ENCODE measurements around the gene SLC24A3.

SLC24A3 gene

GRCh38 chr20:19271879-19272651, 59.6 kb downstream of the SLC24A3 start:
- no peak for DNase-seq (ENCODE audit: low read depth in 3 of 3)

- no peak for DNase-seq (ENCODE audit: low read depth in 3 of 3)
Measured at GRCh38 chr20:19272976-19273654, 60.7 kb downstream of the SLC24A3 start.

DNA sequence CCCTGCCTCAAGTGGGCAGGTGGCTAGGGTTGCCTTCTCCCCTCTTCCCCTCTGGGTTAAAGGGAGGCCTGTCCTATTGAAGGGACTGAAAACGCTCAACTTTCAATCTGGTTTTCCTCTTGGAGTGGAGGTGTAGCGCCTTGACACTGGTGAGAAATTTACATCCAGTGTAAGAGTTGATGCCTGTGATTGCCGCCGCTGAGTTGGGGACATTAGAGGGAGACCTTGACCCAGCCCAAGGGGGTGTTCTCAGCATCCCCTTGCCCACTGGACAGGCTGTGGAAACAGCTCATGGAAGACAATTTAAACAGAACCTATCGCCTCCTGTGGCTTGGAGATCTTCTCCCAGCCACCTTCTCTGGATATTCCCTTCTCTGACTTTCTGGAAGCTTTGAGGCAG, 61.6 kb downstream of the SLC24A3 start:
- DNase-seq (ENCODE audit: low read depth in 3 of 3), result no peak

GRCh38 chr20:19274412-19275015, 62.1 kb downstream of the SLC24A3 start:
- no peak for DNase-seq (ENCODE audit: low read depth in 3 of 3)

- DNase-seq (ENCODE audit: low read depth in 3 of 3), result no peak
Measured at GRCh38 chr20:19275038-19275629, 62.7 kb downstream of the SLC24A3 start.

DNA sequence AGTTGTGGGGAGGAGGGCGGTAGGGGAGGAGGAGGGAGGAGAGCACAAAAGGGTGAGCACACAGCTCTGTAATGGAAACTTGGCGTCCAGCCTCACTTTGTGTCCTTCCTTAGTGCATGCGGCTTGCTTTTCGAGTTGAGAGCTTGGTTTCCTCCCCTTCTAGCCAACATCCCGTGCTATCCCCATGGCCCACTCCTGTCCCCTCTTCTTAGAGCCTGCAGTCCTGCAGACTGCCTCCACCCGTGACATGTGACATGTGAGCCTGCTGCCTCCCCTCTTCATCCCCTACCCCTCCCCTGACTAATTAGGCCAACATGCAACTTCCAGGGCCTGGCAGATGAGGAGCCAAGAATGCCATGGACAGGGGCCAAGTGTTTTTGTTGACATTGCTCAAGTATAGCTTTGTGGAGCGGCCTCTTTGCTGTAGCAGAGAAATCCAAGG, 63.2 kb downstream of the SLC24A3 start:
- no peak for DNase-seq (ENCODE audit: low read depth in 3 of 3)

DNA sequence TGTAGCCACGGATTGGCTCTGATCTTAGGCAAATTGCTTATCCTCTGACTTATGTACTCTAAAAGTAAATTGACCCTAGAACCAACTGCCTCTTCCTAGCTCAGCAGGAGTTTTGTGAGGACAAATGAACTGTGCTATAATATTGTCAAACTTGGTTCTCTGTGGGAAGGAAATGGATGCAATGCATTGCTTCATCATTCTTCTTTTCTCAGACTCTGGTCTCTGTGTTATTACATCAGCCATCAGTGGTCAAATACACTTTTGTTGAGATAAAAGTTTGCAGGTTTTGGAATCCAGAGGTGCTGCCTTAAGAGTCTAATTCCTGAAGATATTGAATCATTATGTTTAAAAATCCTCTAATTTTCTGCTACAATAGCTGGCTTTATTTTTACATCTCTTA, 64.9 kb downstream of the SLC24A3 start:
- no peak for DNase-seq (ENCODE audit: low read depth in 3 of 3)

DNA sequence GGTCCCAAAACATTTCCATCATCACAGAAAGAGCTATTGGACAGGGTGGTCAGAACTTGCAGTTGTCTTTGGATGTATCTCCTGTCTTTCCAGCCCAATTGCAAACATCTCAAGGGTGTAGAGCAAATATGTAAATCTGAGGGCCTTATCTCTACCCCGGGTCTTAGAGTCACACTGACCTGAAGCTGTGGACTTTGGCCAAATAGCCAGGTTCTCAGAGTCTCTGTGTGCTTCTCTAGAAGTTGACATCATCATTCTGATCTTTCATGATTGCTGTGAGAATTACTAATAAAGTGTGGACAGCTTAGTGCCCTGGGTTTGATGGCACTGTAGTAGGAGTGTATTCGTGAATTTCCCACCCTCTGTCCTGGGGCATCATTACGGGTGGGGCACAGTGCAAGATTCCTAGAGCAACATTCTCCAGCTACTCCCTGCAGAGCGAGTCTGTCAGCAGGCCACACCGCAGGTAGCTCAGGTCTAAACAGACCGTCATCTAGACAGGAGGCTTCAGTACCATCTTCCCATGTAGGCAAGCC, 71.1 kb downstream of the SLC24A3 start:
- no peak for DNase-seq (ENCODE audit: low read depth in 3 of 3)

GRCh38 chr20:19284400-19285178, 72.1 kb downstream of the SLC24A3 start:
- no peak for DNase-seq (ENCODE audit: low read depth in 3 of 3)

GRCh38 chr20:19285436-19285835, 73.0 kb downstream of the SLC24A3 start:
- no peak for DNase-seq (ENCODE audit: low read depth in 3 of 3)

DNA sequence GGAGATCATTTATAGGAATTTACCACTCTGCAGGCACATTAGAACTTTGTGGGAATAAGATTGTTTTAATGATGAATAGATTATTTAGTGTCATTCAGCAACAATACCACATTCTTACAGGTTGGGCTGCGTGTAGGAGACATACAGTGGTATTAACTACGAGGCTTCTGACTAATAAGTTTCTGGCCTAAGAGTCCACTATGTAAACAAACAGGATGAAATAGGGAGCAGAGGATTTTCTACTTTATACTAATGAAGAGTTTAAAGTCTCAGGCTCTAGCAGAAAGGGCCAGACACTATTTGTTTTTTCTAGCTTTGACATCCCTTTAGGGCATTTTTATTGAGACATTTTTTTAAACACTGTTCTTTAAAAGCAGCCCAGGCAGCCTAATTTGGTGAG, 75.6 kb downstream of the SLC24A3 start:
- no peak for DNase-seq (ENCODE audit: low read depth in 3 of 3)

DNA sequence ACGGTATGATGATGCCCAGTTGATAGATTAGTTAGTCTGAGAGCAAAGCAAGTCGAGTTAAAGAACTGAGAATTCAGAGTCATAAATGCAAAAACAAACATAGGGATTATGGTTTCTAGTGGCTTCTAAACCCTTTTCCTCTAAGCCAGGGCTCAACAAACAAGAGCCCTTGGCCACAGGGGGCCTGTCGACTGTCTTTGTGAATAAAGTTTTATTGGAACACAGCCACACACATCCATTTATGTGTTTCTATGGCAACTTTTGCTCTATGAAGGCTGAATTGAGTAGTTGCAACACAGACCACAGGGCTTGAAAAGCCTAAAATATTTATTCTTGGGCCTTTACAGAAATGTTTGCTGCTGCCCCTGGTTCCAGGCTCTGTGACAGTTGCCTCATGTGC, 76.2 kb downstream of the SLC24A3 start:
- DNase-seq (ENCODE audit: low read depth in 3 of 3), result no peak

GRCh38 chr20:19289451-19289850, 77.0 kb downstream of the SLC24A3 start:
- DNase-seq (ENCODE audit: low read depth in 3 of 3), result no peak

DNA sequence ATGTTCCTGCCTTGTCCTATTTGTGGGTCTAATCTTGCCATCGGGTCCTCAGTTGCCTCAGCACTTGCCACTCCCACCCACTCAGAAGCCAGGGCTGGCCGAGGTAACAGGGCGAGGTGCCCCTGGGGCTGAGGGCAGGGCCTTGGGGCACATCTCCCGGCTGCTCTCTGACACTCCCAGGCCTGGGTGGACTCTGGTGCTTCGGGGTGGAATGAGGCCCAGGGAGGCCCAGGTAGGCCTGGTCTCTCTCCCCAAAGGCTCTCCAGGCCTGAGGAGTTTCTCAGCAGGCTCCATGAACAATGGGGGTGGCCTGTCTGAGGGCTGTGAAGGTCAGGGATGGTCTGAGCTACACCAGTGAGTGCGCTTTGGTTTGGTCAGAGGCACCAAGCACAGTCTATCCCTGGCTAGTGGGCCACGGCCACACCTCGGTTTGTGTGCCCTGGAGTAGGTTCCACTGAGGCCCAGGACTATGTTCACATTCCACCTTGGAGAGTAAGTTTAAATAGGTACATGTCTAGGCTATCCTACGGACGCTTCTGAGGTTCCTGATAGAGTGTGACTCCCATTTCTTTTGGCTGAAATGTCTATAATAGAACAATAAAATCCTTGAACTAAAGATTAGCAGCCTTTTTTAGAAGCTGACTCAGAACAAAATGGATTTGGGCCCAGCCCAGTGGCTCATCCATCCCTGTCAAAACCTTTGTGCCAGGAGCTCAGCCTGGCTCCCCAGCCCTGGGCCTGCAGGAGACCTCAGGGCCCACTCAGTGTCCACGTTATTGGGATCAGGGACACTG, 78.8 kb downstream of the SLC24A3 start:
- no peak for DNase-seq (ENCODE audit: low read depth in 3 of 3)

DNA sequence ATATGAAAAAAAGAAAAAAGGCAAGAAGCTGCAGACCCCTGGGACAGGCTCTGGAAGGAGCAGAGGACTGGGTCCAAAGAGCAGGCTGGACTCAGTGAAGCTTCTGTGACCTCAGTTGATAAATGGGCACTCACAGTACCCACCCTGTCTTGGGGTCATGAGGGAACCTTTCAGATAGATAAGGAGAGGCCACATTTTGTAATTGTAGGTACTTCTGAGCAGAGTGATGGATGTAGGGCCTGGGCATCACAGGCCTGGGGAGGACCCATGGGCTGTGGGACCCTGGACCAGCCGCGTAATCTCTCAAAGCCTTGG, 79.3 kb downstream of the SLC24A3 start:
- no peak for DNase-seq (ENCODE audit: low read depth in 3 of 3)

DNA sequence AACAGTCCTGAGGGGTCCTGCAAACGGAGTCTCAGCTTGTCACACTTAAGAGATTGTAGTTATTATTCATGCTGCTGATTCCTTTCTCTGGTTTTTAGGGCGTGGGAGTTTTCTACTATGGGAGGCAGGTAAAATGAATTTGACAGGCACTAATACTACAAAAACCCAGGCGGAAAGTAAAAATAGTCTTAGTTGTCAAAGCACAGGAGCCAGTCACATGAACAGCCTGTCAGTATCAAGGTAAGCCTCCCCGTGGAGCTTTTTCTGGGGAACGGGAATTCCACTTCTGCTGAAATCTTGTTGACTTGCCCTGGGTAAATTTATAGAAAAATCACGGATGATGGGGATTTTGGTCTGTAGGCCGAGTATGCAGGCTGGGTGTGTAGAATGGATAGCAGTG, 79.8 kb downstream of the SLC24A3 start:
- DNase-seq (ENCODE audit: low read depth in 3 of 3), result no peak

DNA sequence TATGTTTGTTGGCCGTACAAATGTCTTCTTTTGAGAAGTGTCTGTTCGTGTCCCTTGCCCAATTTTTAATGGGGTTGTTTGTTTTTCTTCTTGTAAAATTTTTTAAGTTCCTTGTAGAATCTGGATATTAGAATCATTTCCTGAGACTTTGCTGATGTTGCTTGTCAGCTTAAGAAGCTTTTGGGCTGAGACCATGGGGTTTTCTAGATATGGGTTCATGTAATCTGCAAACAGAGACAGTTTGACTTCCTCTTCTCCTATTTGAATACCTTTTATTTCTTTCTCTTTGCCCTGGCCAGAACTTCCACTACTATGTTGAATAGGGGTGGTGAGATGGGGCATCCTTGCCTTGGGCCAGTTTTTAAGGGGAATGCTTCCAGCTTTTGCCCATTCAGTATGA, 82.6 kb downstream of the SLC24A3 start:
- no peak for DNase-seq (ENCODE audit: low read depth in 3 of 3)

GRCh38 chr20:19298652-19299051, 86.2 kb downstream of the SLC24A3 start:
- no peak for DNase-seq (ENCODE audit: low read depth in 3 of 3)

DNA sequence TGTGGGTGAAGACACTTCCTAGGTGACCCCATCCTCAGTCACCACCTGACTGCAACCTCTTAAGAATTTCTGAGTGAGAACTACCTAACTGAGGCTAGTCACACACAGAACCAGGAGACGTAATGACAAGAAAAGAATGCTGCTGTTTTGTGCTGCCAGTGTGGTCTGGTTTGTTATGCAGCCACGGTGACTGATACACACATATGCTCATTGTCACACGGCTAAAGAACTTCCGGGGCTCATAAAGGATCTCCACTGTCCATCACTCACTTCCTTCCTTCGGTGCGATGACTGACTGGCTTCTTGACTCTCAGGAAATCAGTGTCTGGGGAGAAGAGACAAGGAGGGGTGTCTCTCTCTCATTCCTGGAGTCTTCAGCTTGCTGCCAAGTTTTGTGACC, 88.0 kb downstream of the SLC24A3 start:
- DNase-seq (ENCODE audit: low read depth in 3 of 3), result no peak

- DNase-seq (ENCODE audit: low read depth in 3 of 3), result no peak
Measured at GRCh38 chr20:19301142-19301541, 88.7 kb downstream of the SLC24A3 start.

GRCh38 chr20:19301843-19302242, 89.4 kb downstream of the SLC24A3 start:
- no peak for DNase-seq (ENCODE audit: low read depth in 3 of 3)
